MM.1S (cell line): ENCODE measurements around the gene IPMK.

ENCODE experiments used
- DNase-seq: peaks from one replicate; pipeline ENCODE4 v3.0.0-alpha.2; 2015
- H2AFZ ChIP-seq: fragments of 300-600 bp; sonication (generic); 2 replicates; pipeline ENCODE4 v1.6.0; 2016; ENCODE audit warnings: antibody characterized with exemption, low read length
- H3F3A ChIP-seq: fragments of 300-600 bp; sonication (generic); 2 replicates; pipeline ENCODE4 v1.6.1; 2016; ENCODE audit warnings: mild to moderate bottlenecking, antibody characterized with exemption, low read length, moderate library complexity, mixed read lengths; ENCODE audit not compliant: insufficient read depth
- H3K27ac ChIP-seq: fragments of 300-600 bp; sonication (generic); 2 replicates; pipeline ENCODE4 v1.5.1; 2016; ENCODE audit warnings: mild to moderate bottlenecking, low read length
- H3K27me3 ChIP-seq: fragments of 300-600 bp; sonication (generic); replicated peaks from 2 replicates; pipeline ENCODE4 v1.6.0; 2016; ENCODE audit warnings: low read length; ENCODE audit not compliant: insufficient read depth
- H3K36me3 ChIP-seq: fragments of 300-600 bp; sonication (generic); replicated peaks from 2 replicates; pipeline ENCODE4 v1.6.1; 2016; ENCODE audit warnings: mild to moderate bottlenecking, low read length, mixed read lengths; ENCODE audit not compliant: insufficient read depth
- H3K4me1 ChIP-seq: fragments of 300-600 bp; sonication (generic); 2 replicates; pipeline ENCODE4 v1.6.1; 2016; ENCODE audit warnings: low read length, mixed read lengths
- H3K4me2 ChIP-seq: fragments of 300-600 bp; sonication (generic); 2 replicates; pipeline ENCODE4 v1.6.0; 2016; ENCODE audit warnings: low read depth, low read length
- H3K4me3 ChIP-seq: fragments of 300-600 bp; sonication (generic); 2 replicates; pipeline ENCODE4 v1.5.1; 2016; ENCODE audit warnings: low read length, mixed read lengths
- H3K79me2 ChIP-seq: fragments of 300-600 bp; sonication (generic); 2 replicates; pipeline ENCODE4 v1.6.1; 2016; ENCODE audit warnings: mixed run types, low read length, mixed read lengths
- H3K9ac ChIP-seq: fragments of 300-600 bp; sonication (generic); 2 replicates; pipeline ENCODE4 v1.6.1; 2016; ENCODE audit warnings: low read length, mixed read lengths
- H3K9me2 ChIP-seq: fragments of 300-600 bp; sonication (generic); replicated peaks from 2 replicates; pipeline ENCODE4 v1.6.1; 2016; ENCODE audit warnings: mild to moderate bottlenecking, low read length, mixed read lengths; ENCODE audit not compliant: insufficient read depth
- H3K9me3 ChIP-seq: fragments of 300-600 bp; sonication (generic); replicated peaks from 2 replicates; pipeline ENCODE4 v1.6.1; 2016; ENCODE audit warnings: mild to moderate bottlenecking, low read length, mixed read lengths; ENCODE audit not compliant: insufficient read depth
- H4K20me1 ChIP-seq: fragments of 300-600 bp; sonication (generic); 2 replicates; pipeline ENCODE4 v1.6.1; 2016; ENCODE audit warnings: mild to moderate bottlenecking, low read length, moderate library complexity, mixed read lengths; ENCODE audit not compliant: insufficient read depth
- EZH2 ChIP-seq: fragments of 300-600 bp; sonication (generic); optimal IDR thresholded peaks from 2 replicates; pipeline ENCODE3; 2017; ENCODE audit warnings: low read depth, mild to moderate bottlenecking, antibody characterized with exemption, low read length, mixed read lengths
- EZH2phosphoT487 ChIP-seq: fragments of 300-600 bp; sonication (generic); IDR thresholded peaks from 2 replicates; pipeline ENCODE4 v1.6.1; 2018; ENCODE audit warnings: antibody characterized with exemption, low read length
- TF ChIP-seq, protein P1 (sequence below): fragments of 300-600 bp; sonication (generic); IDR thresholded peaks from 2 replicates; pipeline ENCODE4 v1.5.1; 2016; ENCODE audit warnings: antibody characterized with exemption, low read length, mixed read lengths

IPMK gene

DNA sequence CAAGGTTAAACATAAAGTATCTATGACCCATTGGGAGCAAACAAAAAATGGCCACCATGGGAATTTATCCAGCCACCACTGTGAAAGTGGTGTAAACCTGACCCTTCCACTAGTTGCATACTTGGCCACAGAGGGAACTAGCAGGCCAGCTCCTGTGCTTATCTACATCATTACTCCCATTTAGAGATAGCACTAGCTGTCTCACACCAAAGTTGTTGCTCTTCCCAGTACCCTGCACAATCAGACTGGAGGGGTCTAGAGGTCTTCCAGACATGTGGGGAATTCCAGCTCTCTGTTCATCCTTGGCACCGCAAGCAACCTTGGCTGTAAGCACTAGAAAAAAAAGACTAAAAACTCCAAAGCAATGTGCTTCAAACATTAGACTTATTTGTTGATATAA lies 113.9 kb downstream of the IPMK start:
- no peak overlapping the region for H3K4me3 ChIP-seq
- TF ChIP-seq, protein P1, sequence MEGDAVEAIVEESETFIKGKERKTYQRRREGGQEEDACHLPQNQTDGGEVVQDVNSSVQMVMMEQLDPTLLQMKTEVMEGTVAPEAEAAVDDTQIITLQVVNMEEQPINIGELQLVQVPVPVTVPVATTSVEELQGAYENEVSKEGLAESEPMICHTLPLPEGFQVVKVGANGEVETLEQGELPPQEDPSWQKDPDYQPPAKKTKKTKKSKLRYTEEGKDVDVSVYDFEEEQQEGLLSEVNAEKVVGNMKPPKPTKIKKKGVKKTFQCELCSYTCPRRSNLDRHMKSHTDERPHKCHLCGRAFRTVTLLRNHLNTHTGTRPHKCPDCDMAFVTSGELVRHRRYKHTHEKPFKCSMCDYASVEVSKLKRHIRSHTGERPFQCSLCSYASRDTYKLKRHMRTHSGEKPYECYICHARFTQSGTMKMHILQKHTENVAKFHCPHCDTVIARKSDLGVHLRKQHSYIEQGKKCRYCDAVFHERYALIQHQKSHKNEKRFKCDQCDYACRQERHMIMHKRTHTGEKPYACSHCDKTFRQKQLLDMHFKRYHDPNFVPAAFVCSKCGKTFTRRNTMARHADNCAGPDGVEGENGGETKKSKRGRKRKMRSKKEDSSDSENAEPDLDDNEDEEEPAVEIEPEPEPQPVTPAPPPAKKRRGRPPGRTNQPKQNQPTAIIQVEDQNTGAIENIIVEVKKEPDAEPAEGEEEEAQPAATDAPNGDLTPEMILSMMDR = no peak
- TF ChIP-seq EZH2 = no peak
- H3K27ac ChIP-seq = no peak overlapping the region
- H3F3A ChIP-seq = no peaks in the 10 kb centered on the region
- H3K9ac ChIP-seq = no peak overlapping the region
- no peaks in the 10 kb centered on the region for H3K27me3 ChIP-seq
- no peak overlapping the region for H2AFZ ChIP-seq
- H4K20me1 ChIP-seq = no peaks in the 10 kb centered on the region
- no peaks in the 10 kb centered on the region for H3K9me2 ChIP-seq
- no peak for DNase-seq
- H3K79me2 ChIP-seq = no peaks in the 10 kb centered on the region
- no peak overlapping the region for H3K4me2 ChIP-seq
- H3K36me3 ChIP-seq = no peaks in the 10 kb centered on the region
- H3K9me3 ChIP-seq = no peaks in the 10 kb centered on the region
- no peaks in the 10 kb centered on the region for H3K4me1 ChIP-seq

DNA sequence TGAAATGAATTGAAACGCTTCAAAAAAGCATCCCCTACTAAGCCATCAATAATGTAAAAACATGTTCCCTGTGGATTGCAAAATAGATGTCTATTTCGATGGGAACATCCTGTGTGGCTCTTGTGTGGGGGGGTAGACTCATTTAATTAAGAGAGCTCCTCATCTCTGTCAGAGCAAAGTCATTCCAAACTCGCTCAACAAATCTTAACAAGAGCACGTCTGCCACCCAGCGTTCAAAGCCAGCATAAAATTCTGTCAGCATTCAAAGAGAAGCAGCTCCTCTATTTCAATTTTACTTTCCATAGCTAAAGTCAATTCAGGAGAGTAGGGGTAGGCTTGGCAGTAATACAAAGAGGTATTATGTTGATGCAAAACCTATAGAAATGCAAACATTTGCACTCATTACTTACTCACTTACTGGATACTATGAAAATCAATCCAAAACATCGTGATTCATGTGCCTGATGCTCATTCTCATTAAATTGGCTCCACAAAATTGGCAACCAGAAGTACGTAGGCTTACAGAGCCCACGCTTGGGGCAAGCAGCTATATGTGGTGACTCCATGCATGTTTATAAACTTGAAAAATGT lies 114.9 kb downstream of the IPMK start:
- H2AFZ ChIP-seq = no peak overlapping the region
- H3K36me3 ChIP-seq = no peaks in the 10 kb centered on the region
- DNase-seq = peak; percentile 52
- no peak overlapping the region for H3K4me2 ChIP-seq
- H3K9me3 ChIP-seq = no peaks in the 10 kb centered on the region
- no peaks in the 10 kb centered on the region for H3K9me2 ChIP-seq
- no peaks in the 10 kb centered on the region for H3K4me1 ChIP-seq
- H3K9ac ChIP-seq = no peak overlapping the region
- no peak overlapping the region for H3K27ac ChIP-seq
- H3K79me2 ChIP-seq = no peaks in the 10 kb centered on the region
- H3F3A ChIP-seq = no peaks in the 10 kb centered on the region
- no peaks in the 10 kb centered on the region for H4K20me1 ChIP-seq
- no peaks in the 10 kb centered on the region for H3K27me3 ChIP-seq
- no peak overlapping the region for H3K4me3 ChIP-seq
- no peak for TF ChIP-seq EZH2
- TF ChIP-seq, protein P1 = peak; percentile 62
- TF ChIP-seq EZH2phosphoT487 = no peak

DNA sequence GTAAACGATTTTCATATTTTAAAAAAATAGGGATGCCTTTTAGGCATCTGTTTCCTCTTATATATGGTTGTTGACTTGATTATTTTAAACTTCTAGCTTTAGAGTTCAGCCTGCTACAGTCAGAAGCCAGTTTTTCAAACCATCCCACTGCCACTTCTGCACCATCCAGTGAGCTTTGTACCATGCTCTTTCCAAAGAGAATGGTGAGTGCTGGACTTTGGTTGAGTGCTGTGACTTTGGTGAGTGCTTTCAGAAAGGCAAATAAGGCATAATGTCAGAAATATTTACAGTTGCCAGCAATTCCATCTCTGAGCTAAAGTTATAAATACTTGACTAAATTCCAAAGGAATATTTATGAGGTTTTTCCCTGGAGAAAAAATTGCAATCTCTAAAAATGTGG lies 117.4 kb downstream of the IPMK start:
- Histone ChIP-seq H3K4me2 (no peak overlapping the region), H4K20me1 (no peaks in the 10 kb centered on the region), H3K4me1 (no peaks in the 10 kb centered on the region)

More for the DNA sequence above, 117.4 kb downstream of the IPMK start:
- TF ChIP-seq, protein P1 = no peak
- TF ChIP-seq EZH2 = no peak
- no peak for TF ChIP-seq EZH2phosphoT487
- Histone ChIP-seq H2AFZ (no peak overlapping the region), H3K9me2 (no peaks in the 10 kb centered on the region), H3K79me2 (no peaks in the 10 kb centered on the region), H3K9me3 (no peaks in the 10 kb centered on the region), H3K27ac (no peak overlapping the region), H3K36me3 (no peaks in the 10 kb centered on the region), H3F3A (no peaks in the 10 kb centered on the region), H3K4me3 (no peak overlapping the region), H3K27me3 (no peaks in the 10 kb centered on the region), H3K9ac (no peak overlapping the region)
- DNase-seq = no peak
